ENCODE measurements around the gene NPAS4. TPM values are rescaled to one million over a fixed set of nuclear protein-coding genes. Genes with fewer than 3 reads are reported as not detected.

Gene NPAS4
- total RNA-seq, 2 donors from 2014 or later = 0.19 TPM; not detected in 1

GRCh38 chr11:66414120-66414934, 6.5 kb upstream of the NPAS4 start:
- TF ChIP-seq CTCF (IDR thresholded peaks at IDR 0.05) = no peak
- DNase-seq (ENCODE audit: low spot score) = no peak
- Histone ChIP-seq H3K4me1 (peaks cover 0 to 19% of the 10 kb centered on the region in 2 donors), H3K9me3 (no peaks in the 10 kb centered on the region), H3K27me3 (no peaks in the 10 kb centered on the region), H3K36me3 (no peaks in the 10 kb centered on the region), H3K4me3 (no peak overlapping the region), H3K27ac (no peak overlapping the region)

DNA sequence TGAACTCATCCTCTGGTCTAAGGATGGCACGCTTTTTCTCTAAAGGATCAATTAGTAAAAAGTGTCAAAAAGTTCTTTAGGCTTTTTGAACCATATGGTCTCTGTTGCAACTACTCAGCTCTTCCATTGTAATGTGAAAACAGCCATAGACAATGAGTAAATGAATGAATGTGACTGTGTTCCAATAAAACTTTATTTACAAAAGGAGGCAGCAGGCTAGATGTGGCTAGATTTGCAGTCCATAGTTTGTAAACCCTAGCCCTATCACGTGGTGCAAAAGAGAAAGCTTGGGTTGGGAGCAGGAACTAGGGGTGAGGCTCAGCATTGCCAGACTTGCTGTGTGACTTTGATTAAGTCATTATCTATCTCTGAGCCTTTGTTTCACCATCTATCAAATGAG, 5.4 kb upstream of the NPAS4 start:
- H3K9me3 ChIP-seq = no peaks in the 10 kb centered on the region
- no peaks in the 10 kb centered on the region for H3K36me3 ChIP-seq
- DNase-seq (ENCODE audit: low spot score) = no peak
- no peak for TF ChIP-seq CTCF (IDR thresholded peaks at IDR 0.05)
- no peaks in the 10 kb centered on the region for H3K27me3 ChIP-seq
- no peak overlapping the region for H3K27ac ChIP-seq
- H3K4me1 ChIP-seq = peaks cover 0 to 29% of the 10 kb centered on the region in 2 donors
- H3K4me3 ChIP-seq = no peak overlapping the region

- Histone ChIP-seq H3K27ac (no peak overlapping the region), H3K36me3 (no peaks in the 10 kb centered on the region), H3K27me3 (no peaks in the 10 kb centered on the region), H3K9me3 (no peaks in the 10 kb centered on the region), H3K4me3 (no peak overlapping the region), H3K4me1 (peaks cover 0 to 39% of the 10 kb centered on the region in 2 donors)
- TF ChIP-seq CTCF (IDR thresholded peaks at IDR 0.05) = no peak
- DNase-seq (ENCODE audit: low spot score) = no peak
Measured at GRCh38 chr11:66417000-66417399, 3.8 kb upstream of the NPAS4 start.

DNA sequence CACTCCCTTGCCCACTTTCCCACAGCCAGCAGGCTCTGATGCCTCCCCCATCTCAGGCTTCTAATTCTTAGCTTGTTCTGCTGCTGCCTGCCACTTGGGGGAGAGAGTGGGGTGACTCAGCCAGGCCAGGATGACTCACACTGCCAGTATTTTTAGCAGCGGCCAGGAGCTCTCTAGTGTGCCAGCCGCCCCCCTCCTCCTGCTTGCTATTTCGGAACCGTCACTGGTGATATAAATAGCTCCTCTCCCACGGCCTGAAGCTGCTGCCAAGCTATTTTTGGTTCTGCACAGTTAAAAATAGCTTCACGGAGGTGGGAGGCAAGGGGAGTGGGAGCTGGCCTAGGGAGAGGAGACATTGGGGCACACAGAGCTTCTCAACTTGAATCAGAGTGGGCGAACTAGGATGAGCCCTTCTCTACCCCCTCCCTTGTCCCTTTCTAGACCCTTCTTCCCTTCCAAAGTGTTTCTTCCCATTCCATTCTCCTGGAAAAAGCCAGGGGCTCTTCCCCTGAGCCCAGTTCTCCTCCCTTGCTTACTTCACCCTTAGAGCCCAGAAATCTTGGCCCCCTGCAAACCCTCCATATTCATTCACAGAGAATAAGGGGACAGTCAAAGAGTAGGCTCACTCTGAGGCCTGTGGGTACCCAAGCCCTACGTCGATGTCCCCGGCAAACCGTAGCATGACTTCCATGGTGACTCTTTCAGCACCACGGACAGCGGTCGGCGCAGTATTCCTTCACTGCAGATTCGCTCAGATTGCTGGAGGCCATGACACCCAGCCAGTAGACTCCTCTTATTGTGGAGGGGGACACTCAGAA, 2.5 kb upstream of the NPAS4 start:
- H3K4me1 ChIP-seq = peaks cover 0 to 39% of the 10 kb centered on the region in 2 donors
- H3K27ac ChIP-seq = peak overlapping the region; percentile 47 to 53
- H3K36me3 ChIP-seq = no peaks in the 10 kb centered on the region
- DNase-seq (ENCODE audit: low spot score) = peak; percentile 78
- H3K27me3 ChIP-seq = no peaks in the 10 kb centered on the region
- H3K4me3 ChIP-seq = no peak overlapping the region
- no peaks in the 10 kb centered on the region for H3K9me3 ChIP-seq
- peak in 1 of 2 donors; percentile 59 for TF ChIP-seq CTCF (IDR thresholded peaks at IDR 0.05)

DNA sequence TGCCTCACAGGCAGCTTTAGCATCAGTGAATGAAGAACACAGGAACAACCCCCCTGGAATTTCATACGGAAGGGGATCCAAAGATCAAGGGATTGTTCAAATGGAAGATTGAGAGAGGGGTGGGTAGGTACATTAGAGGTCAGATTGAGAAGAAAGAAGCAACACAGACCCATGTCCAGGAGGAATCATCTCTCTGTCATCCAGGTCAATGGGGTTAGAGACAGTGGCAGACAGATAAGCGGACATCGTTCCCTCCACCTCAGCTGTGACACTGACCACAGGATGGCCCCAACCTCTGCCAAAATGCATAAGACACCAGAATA, 1.9 kb upstream of the NPAS4 start:
- no peak overlapping the region for H3K4me3 ChIP-seq
- peaks cover 3% of the 10 kb centered on the region for H3K36me3 ChIP-seq
- no peak overlapping the region for H3K27ac ChIP-seq
- H3K4me1 ChIP-seq = peaks cover 0 to 39% of the 10 kb centered on the region in 2 donors
- no peaks in the 10 kb centered on the region for H3K9me3 ChIP-seq
- no peak for DNase-seq (ENCODE audit: low spot score)
- no peaks in the 10 kb centered on the region for H3K27me3 ChIP-seq
- no peak for TF ChIP-seq CTCF (IDR thresholded peaks at IDR 0.05)
